Panc1 (cell line): ENCODE results near the gene MRPL54.

Source experiments
- CTCF ChIP-seq: fragments of 450-650 bp; IDR thresholded peaks from 2 replicates; pipeline ENCODE4 v1.5.1; 2017; ENCODE audit warnings: mild to moderate bottlenecking
- POLR2AphosphoS5 ChIP-seq: IDR thresholded peaks from 2 replicates; pipeline ENCODE4 v1.6.1; 2012; ENCODE audit warnings: mild to moderate bottlenecking, low read depth, low read length, moderate library complexity
- REST ChIP-seq, 2 experiments: IDR thresholded peaks; 2 replicates each; pipeline ENCODE4 v1.6.1; 2011 to 2012; ENCODE audit warnings: low read depth in 2 of 2, control low read depth in 1 of 2, low read length in 1 of 2, mild to moderate bottlenecking in 1 of 2, moderate library complexity in 1 of 2; ENCODE audit not compliant: insufficient read depth in 1 of 2
- TCF7L2 ChIP-seq: IDR thresholded peaks from 2 replicates; pipeline ENCODE4 v1.6.1; 2011; ENCODE audit warnings: mild to moderate bottlenecking, low read depth, low read length, inconsistent platforms

GRCh38 chr19:3723110-3723488 is 39.4 kb upstream of the MRPL54 start:
- no peak for TF ChIP-seq POLR2AphosphoS5
- no peak for TF ChIP-seq CTCF
- TF ChIP-seq TCF7L2 = no peak
- TF ChIP-seq REST (IDR thresholded peaks at IDR 0.05; ENCODE audit: insufficient read depth in 1 of 2, low read depth in 2 of 2, low read length in 1 of 2) = no peak
